IMR-90 (cell line): ENCODE measurements around the gene LMO2. TPM values are rescaled to one million over a fixed set of nuclear protein-coding genes. Genes with fewer than 3 reads are reported as not detected.

Experiments
- ATAC-seq: fragments of 200-7000 bp; cut with Tn5 transposase; 2 replicates; pipeline ENCODE4 v1.9.1; 2020; ENCODE audit warnings: low read depth, mild to moderate bottlenecking, moderate library complexity
- BruUV-seq: library from RNA; stranded (reverse); fragments of 400-500 nt; replicated peaks from 2 replicates; lab custom pipeline; 2021; lab: Mats Ljungman, UMichigan
- CTCF ChIA-PET: fragments of 300-600 bp; formaldehyde crosslinking; extraction: SDS; loops from one replicate; lab custom pipeline; 2021; ENCODE audit warnings: antibody characterized with exemption; lab: Yijun Ruan, JAX
- POLR2A ChIA-PET: fragments of 300-600 bp; sonication (Branson Sonifier 250); formaldehyde crosslinking; loops from one replicate; lab custom pipeline; 2022; ENCODE audit warnings: antibody characterized with exemption; ENCODE audit not compliant: unreplicated experiment; lab: Charles Lee
- DNase-seq: peaks from one replicate; pipeline ENCODE4 v3.0.0; 2013
- H2AFZ ChIP-seq: replicated peaks from 2 replicates; pipeline ENCODE3; 2013; ENCODE audit warnings: low read length, mild to moderate bottlenecking; ENCODE audit not compliant: poor library complexity
- H2AK5ac ChIP-seq: 2 replicates; pipeline ENCODE4 v1.6.1; 2013; ENCODE audit warnings: low read depth, low read length, inconsistent platforms
- H2AK9ac ChIP-seq: replicated peaks from 2 replicates; pipeline ENCODE3; 2013; ENCODE audit warnings: mild to moderate bottlenecking, low read depth, low read length, moderate library complexity; ENCODE audit not compliant: poor library complexity
- H2BK120ac ChIP-seq: 2 replicates; pipeline ENCODE4 v1.6.1; 2013; ENCODE audit warnings: low read depth, low read length, inconsistent platforms
- H2BK15ac ChIP-seq: 3 replicates; pipeline ENCODE4 v1.6.1; 2013; ENCODE audit warnings: low read depth, low read length, inconsistent platforms
- H2BK20ac ChIP-seq: 2 replicates; pipeline ENCODE4 v1.6.1; 2013; ENCODE audit warnings: low read depth, mild to moderate bottlenecking, inconsistent platforms, low read length, moderate library complexity
- H2BK5ac ChIP-seq: 2 replicates; pipeline ENCODE4 v1.6.1; 2013; ENCODE audit warnings: mild to moderate bottlenecking, low read depth, low read length, inconsistent platforms; ENCODE audit not compliant: poor library complexity, severe bottlenecking
- H3K14ac ChIP-seq: replicated peaks from 2 replicates; pipeline ENCODE4 v1.6.1; 2013; ENCODE audit warnings: low read depth, low read length, inconsistent platforms
- H3K18ac ChIP-seq: 2 replicates; pipeline ENCODE4 v1.6.1; 2013; ENCODE audit warnings: low read depth, low read length, control low read depth
- H3K23ac ChIP-seq: 2 replicates; pipeline ENCODE4 v1.6.1; 2013; ENCODE audit warnings: low read depth, low read length, inconsistent platforms
- H3K27ac ChIP-seq: 2 replicates; pipeline ENCODE4 v1.5.1; 2013; ENCODE audit warnings: mild to moderate bottlenecking, control low read depth, low read length; ENCODE audit not compliant: insufficient read depth
- H3K27me3 ChIP-seq: 2 replicates; pipeline ENCODE4 v1.6.1; 2013; ENCODE audit warnings: low read length; ENCODE audit not compliant: control insufficient read depth, insufficient read depth
- H3K36me3 ChIP-seq: 2 replicates; pipeline ENCODE4 v1.6.1; 2013; ENCODE audit warnings: low read length, mixed read lengths; ENCODE audit not compliant: control insufficient read depth, insufficient read depth
- H3K4ac ChIP-seq: 2 replicates; pipeline ENCODE4 v1.6.1; 2013; ENCODE audit warnings: low read depth, low read length, inconsistent platforms
- H3K4me1 ChIP-seq: 2 replicates; pipeline ENCODE4 v1.6.1; 2013; ENCODE audit warnings: low read length, mixed read lengths; ENCODE audit not compliant: control insufficient read depth, insufficient read depth
- H3K4me2 ChIP-seq: 2 replicates; pipeline ENCODE4 v1.6.1; 2013; ENCODE audit warnings: low read depth, mild to moderate bottlenecking, control low read depth, low read length, moderate library complexity
- H3K4me3 ChIP-seq: 2 replicates; pipeline ENCODE4 v1.5.1; 2013; ENCODE audit warnings: low read depth, mild to moderate bottlenecking, control low read depth, low read length, moderate library complexity; ENCODE audit not compliant: insufficient read depth
- H3K56ac ChIP-seq: 2 replicates; pipeline ENCODE4 v1.6.1; 2013; ENCODE audit warnings: low read length, inconsistent platforms; ENCODE audit not compliant: insufficient read depth; ENCODE audit errors: extremely low read depth
- H3K79me1 ChIP-seq, 2 experiments: 2 replicates each; pipeline ENCODE4 v1.6.1; 2013; ENCODE audit warnings: low read length in 2 of 2, inconsistent platforms in 1 of 2, low read depth in 1 of 2
- H3K9ac ChIP-seq: 2 replicates; pipeline ENCODE4 v1.6.1; 2013; ENCODE audit warnings: low read depth, low read length, control low read depth
- H3K9me1 ChIP-seq: 2 replicates; pipeline ENCODE4 v1.6.1; 2013; ENCODE audit warnings: low read length, inconsistent platforms; ENCODE audit not compliant: insufficient read depth
- H3K9me3 ChIP-seq: 2 replicates; pipeline ENCODE4 v1.6.1; 2013; ENCODE audit warnings: low read length; ENCODE audit not compliant: control insufficient read depth, insufficient read depth
- H4K20me1 ChIP-seq: 2 replicates; pipeline ENCODE4 v1.6.1; 2013; ENCODE audit warnings: low read length, inconsistent platforms; ENCODE audit not compliant: insufficient read depth
- H4K5ac ChIP-seq: 2 replicates; pipeline ENCODE4 v1.6.1; 2013; ENCODE audit warnings: mild to moderate bottlenecking, low read depth, low read length, control low read depth
- H4K8ac ChIP-seq, 2 experiments: 2 replicates each; pipeline ENCODE4 v1.6.1; 2013; ENCODE audit warnings: low read depth in 2 of 2, low read length in 2 of 2, control low read depth in 1 of 2, inconsistent platforms in 1 of 2
- H4K91ac ChIP-seq: 2 replicates; pipeline ENCODE4 v1.6.1; 2013; ENCODE audit warnings: low read depth, low read length, inconsistent platforms; ENCODE audit not compliant: insufficient read depth
- CHD1 ChIP-seq: IDR thresholded peaks from 2 replicates; pipeline ENCODE4 v1.6.1; 2012; ENCODE audit warnings: low read depth, low read length, improper control_type of control experiment
- ELK1 ChIP-seq: fragments of 150-350 bp; IDR thresholded peaks from 2 replicates; pipeline ENCODE4 v1.6.1; 2016; ENCODE audit warnings: low read depth, mild to moderate bottlenecking, low read length, moderate library complexity, borderline replicate concordance
- MAFK ChIP-seq: IDR thresholded peaks from 2 replicates; pipeline ENCODE4 v1.6.1; 2012; ENCODE audit warnings: low read depth, low read length, improper control_type of control experiment
- MXI1 ChIP-seq: IDR thresholded peaks from 2 replicates; pipeline ENCODE4 v1.6.1; 2012; ENCODE audit warnings: low read depth, mild to moderate bottlenecking, low read length, moderate library complexity, borderline replicate concordance
- NFE2L2 ChIP-seq: fragments of 150-350 bp; IDR thresholded peaks from 2 replicates; pipeline ENCODE4 v1.6.1; 2016; ENCODE audit warnings: low read depth, mild to moderate bottlenecking, low read length
- RAD21 ChIP-seq: IDR thresholded peaks from 2 replicates; pipeline ENCODE4 v1.6.1; 2012; ENCODE audit warnings: low read length, improper control_type of control experiment
- RCOR1 ChIP-seq: IDR thresholded peaks from 2 replicates; pipeline ENCODE4 v1.6.1; 2012; ENCODE audit warnings: mild to moderate bottlenecking, low read length, improper control_type of control experiment; ENCODE audit not compliant: insufficient replicate concordance
- RFX5 ChIP-seq: IDR thresholded peaks from 2 replicates; pipeline ENCODE4 v1.8.0; 2012; ENCODE audit warnings: low read depth, mild to moderate bottlenecking, low read length, moderate library complexity
- USF2 ChIP-seq: fragments of 150-350 bp; IDR thresholded peaks from 2 replicates; pipeline ENCODE4 v1.6.1; 2017; ENCODE audit warnings: mild to moderate bottlenecking, antibody characterized with exemption, low read length, low read depth
- WGBS, 2 experiments: methylation state at CpG; one replicate each; pipeline versions ENCODE4 v1.1.5 to v1.1.7; 2013; ENCODE audit warnings: missing lambda C conversion rate in 2 of 2; ENCODE audit not compliant: insufficient read length in 1 of 2; ENCODE audit errors: extremely low coverage in 2 of 2; 5-methylcytosine and 5-hydroxymethylcytosine counted together
- dilution Hi-C: fragments of 300-500 bp; cut with HindIII; formaldehyde crosslinking; loops from one replicate; pipeline ENCODE4 v1.14.3; 2018; ENCODE audit warnings: low sequenced_read_pairs; ENCODE audit not compliant: unreplicated experiment
- in situ Hi-C: fragments of 300-500 bp; cut with MboI; formaldehyde crosslinking; loops from 3 replicates; pipeline ENCODE4 v1.14.3; 2019; ENCODE audit warnings: low sequenced_read_pairs, inconsistent platforms, mixed read lengths
- intact Hi-C: fragments of 100-400 bp; cut with micrococcal nuclease; formaldehyde crosslinking; loops from 2 replicates; pipeline ENCODE4 v1.10.0; 2022
- polyA plus RNA-seq, 3 experiments: library from polyadenylated mRNA; depleted of rRNA; stranded (reverse); fragments of >200 nt; gene quantifications; 2 replicates each; pipeline ENCODE4 v1.2.3, GENCODE V29; 2012; ENCODE audit warnings: low replicate concordance in 1 of 3
- total RNA-seq: library from RNA; depleted of rRNA; stranded (reverse); fragments of >200 nt; gene quantifications from 2 replicates; pipeline ENCODE4 v1.2.3, GENCODE V29; 2012

LMO2 gene
- total and polyA plus RNA-seq, 2 of the 4 experiments (the other 2 are of a cell fraction): not detected

- Histone ChIP-seq H4K20me1 (no peaks in the 10 kb centered on the region), H4K8ac (no peak overlapping the region), H2BK120ac (no peak overlapping the region), H3K18ac (no peak overlapping the region), H3K4me1 (0 out of 2 replicates have a peak, but pooled peaks cover 2% of the 10 kb centered on the region), H3K4me3 (no peak overlapping the region), H4K5ac (no peak overlapping the region), H3K56ac (no peak overlapping the region), H2BK5ac (no peak overlapping the region), H2AK9ac (no peak overlapping the region), H4K91ac (no peak overlapping the region), H3K14ac (no peak overlapping the region), H3K4ac (no peak overlapping the region), H3K4me2 (no peak overlapping the region), H3K27me3 (peaks cover 27% of the 10 kb centered on the region), H2AFZ (no peak overlapping the region), H2BK20ac (no peak overlapping the region), H3K36me3 (no peaks in the 10 kb centered on the region), H3K9ac (no peak overlapping the region), H3K9me3 (no peaks in the 10 kb centered on the region), H3K27ac (no peak overlapping the region), H3K23ac (no peak overlapping the region), H2BK15ac (no peak overlapping the region), H2AK5ac (no peak overlapping the region), H3K79me1 (no peaks in the 10 kb centered on the region), H3K9me1 (peaks cover 4% of the 10 kb centered on the region; the same call in 1 of the 2 replicates)
- WGBS, 2 experiments: no CpG with 5 or more reads among the region's 4 CpGs
- no peak for TF ChIP-seq RCOR1
- no peak for TF ChIP-seq MXI1
- TF ChIP-seq RAD21: no peak
- no peak for TF ChIP-seq ELK1
- no peak for TF ChIP-seq USF2
- no peak for TF ChIP-seq RFX5
- TF ChIP-seq MAFK: no peak
- TF ChIP-seq NFE2L2: no peak
- no peak for TF ChIP-seq CHD1
- CTCF ChIA-PET: no interaction called here
- POLR2A ChIA-PET: no interaction called here
- intact Hi-C loops: no loop called here
- no peak for ATAC-seq
- dilution Hi-C loops: no loop called here
- no TSS peak for BruUV-seq
- in situ Hi-C loops: no loop called here
- no peak for DNase-seq
Observed at GRCh38 chr11:33897761-33898375, 6.0 kb upstream of the LMO2 start.
